Keratinocyte (primary cell): ENCODE data around the gene PTPRB.

Experiments used
- EZH2 ChIP-seq: IDR thresholded peaks from one replicate; pipeline ENCODE4 v1.6.1; 2012; ENCODE audit warnings: inconsistent platforms, mild to moderate bottlenecking, low read length, moderate library complexity
- TF ChIP-seq, protein P1 (sequence below), 3 experiments: IDR thresholded peaks in 1 of 3; conservative IDR thresholded peaks in 1 of 3; optimal IDR thresholded peaks in 1 of 3; 2 replicates in 2 of 3; 3 replicates in 1 of 3; pipeline versions ENCODE3 to v1.5.1; 2011; ENCODE audit warnings: low read length in 3 of 3, mild to moderate bottlenecking in 3 of 3, moderate library complexity in 2 of 3, control low read depth in 1 of 3, inconsistent platforms in 1 of 3; ENCODE audit not compliant: insufficient read depth in 2 of 3; ENCODE audit errors: extremely low read depth in 1 of 3

DNA sequence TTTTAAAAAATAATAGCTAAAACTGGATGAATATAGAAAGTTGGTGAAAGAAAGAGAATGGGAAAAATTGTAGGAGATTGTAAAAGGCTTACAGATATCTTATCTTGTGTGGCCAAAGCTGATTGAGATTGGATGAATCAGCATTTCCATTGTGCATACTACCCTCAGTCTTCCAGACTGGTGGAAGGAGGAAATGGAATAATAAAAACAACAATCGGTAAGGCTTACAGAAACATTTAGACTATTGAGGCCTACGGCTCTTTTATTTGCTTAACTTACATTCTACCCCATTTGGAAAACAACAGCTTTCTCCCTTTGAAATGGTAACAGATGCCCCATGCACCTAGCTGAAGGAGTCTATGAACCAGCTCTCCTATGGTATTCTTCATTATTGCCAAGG lies 129.8 kb downstream of the PTPRB start:
- no peak for TF ChIP-seq EZH2
- TF ChIP-seq, protein P1, sequence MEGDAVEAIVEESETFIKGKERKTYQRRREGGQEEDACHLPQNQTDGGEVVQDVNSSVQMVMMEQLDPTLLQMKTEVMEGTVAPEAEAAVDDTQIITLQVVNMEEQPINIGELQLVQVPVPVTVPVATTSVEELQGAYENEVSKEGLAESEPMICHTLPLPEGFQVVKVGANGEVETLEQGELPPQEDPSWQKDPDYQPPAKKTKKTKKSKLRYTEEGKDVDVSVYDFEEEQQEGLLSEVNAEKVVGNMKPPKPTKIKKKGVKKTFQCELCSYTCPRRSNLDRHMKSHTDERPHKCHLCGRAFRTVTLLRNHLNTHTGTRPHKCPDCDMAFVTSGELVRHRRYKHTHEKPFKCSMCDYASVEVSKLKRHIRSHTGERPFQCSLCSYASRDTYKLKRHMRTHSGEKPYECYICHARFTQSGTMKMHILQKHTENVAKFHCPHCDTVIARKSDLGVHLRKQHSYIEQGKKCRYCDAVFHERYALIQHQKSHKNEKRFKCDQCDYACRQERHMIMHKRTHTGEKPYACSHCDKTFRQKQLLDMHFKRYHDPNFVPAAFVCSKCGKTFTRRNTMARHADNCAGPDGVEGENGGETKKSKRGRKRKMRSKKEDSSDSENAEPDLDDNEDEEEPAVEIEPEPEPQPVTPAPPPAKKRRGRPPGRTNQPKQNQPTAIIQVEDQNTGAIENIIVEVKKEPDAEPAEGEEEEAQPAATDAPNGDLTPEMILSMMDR (optimal IDR thresholded peaks at IDR 0.05 in 1 of 3, IDR thresholded peaks at IDR 0.05 in 1 of 3, conservative IDR thresholded peaks at IDR 0.05 in 1 of 3; ENCODE audit: extremely low read depth in 1 of 3, insufficient read depth in 2 of 3, low read length in 3 of 3), result no peak
